Stimulated activated CD4-positive, alpha-beta T cell treated with anti-CD3 and anti-CD28 coated beads, Interleukin-2, amount 100 ng/mL, for 24 hours (primary cell): Measurements from ENCODE around the gene TRIP13.
A peak's percentile ranks its signal among the peaks of the same experiment; 100 is the strongest.

Source experiments
- DNase-seq, 2 donors: peaks; one replicate each; pipeline ENCODE4 v3.0.0-alpha.2; 2020

Gene TRIP13

DNA sequence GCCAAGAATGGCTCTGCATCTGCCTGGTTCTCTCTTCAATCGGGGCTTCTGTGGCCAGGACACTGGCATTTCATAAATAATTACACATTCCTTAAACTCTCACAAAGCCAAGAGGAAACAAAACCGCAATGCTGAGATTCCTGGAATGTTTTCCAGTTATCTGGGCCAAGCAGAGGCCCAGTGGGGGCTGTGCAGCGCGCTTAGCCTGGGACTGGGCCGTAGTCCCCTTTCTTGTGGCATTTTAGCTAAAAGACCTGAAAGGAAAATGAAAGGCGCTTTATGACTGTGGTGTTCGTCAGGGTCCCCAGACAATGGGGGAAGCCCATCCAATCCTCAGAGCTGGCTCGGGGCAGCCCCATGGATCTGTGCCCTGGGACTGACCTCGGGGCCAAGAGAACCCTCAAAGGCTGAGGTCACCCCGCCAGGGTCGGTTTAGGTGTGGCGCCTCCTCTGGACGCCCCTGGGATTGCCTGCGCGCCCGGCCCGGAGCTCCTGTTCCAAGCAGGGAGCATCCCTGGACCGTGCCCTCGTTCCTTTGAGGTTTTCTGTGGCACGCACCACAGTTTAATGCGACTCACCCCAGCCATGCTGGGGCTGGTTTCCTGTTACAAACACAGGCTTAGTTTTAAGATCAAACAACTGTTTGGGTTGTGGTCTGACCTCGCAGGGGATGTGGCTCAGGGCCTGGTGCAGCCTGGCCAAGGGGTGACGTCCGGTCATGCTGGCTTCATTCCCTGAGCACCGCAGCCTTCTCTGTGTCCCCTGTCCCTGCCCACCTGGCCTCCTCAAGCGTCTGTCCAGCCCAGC lies 64.5 kb downstream of the TRIP13 start:
- DNase-seq = peak in 1 of 2 donors; percentile 52

DNA sequence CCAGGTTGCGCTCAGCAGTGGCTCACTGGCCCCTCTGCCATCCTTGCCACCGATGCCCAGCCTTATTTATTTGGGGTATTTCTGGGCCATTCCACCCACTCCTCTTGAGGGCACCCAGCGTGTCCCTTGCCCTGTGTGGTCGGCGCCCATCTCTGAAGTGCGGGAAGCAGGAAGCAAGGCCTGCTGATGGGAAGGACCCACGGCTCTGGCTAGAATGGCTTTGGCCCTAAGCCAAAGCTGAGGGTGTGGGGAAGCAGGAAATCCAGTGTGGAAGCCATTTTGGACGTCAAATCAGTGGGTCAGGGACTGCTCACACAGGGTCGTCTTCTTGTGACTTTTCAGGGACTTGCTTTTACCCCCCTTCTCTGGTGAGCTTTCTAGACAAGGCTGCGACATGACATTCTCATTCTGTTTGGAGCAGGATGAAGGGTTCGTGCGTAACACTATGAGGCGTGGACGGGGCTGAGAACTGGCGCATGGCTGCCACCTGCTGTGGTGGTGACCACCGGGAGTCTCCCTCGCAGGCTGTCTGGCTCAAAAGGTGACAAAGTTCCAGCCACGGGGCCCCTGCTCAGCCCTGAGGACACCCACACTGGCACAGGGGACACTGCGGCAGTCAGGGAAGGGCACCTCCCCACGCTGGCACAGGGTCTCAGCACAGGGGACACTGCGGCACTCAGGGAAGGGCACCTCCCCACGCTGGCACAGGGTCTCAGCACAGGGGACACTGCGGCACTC lies 65.2 kb downstream of the TRIP13 start:
- no peak for DNase-seq

DNA sequence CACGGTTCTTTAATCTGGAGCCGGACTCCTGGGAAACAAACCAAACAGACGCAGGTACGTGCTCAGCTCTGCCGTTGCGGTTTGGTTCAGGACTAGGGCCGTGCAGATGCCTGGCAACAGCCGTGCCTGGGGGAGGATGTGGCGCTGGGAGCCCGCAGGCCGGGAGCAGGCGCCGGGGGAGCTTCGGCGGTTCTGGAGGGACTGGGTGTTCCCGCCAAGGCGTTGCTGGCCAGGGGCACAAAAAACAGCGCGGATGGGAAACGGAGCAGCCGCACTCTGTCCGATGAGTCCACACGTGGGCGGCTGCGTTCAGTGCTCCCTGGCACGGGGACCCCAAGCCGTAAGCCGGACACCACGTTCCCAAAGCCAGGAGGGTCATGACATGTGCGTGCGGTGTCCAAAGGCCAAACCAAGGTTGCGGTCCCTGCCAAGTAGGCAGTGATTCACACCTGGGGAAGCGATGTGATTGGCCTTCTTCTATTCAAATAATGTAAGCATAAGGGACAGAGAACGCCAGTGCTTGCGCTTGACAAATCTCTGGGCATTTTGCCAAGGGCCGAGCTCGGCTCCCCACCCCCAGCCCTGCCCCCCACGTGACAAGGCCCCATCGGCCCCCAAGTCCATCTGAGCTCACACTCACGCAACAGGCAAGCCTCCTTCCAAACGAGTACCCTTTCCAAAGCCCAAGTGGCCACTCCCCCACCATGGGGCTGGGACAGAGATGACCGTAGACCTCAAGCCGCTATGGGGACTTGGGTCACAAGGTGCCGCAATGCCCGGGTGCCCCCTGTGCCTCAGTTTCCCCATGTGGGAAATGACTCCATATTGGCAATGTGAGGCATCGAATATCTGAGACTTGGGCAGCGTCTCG lies 66.3 kb downstream of the TRIP13 start:
- no peak for DNase-seq

DNA sequence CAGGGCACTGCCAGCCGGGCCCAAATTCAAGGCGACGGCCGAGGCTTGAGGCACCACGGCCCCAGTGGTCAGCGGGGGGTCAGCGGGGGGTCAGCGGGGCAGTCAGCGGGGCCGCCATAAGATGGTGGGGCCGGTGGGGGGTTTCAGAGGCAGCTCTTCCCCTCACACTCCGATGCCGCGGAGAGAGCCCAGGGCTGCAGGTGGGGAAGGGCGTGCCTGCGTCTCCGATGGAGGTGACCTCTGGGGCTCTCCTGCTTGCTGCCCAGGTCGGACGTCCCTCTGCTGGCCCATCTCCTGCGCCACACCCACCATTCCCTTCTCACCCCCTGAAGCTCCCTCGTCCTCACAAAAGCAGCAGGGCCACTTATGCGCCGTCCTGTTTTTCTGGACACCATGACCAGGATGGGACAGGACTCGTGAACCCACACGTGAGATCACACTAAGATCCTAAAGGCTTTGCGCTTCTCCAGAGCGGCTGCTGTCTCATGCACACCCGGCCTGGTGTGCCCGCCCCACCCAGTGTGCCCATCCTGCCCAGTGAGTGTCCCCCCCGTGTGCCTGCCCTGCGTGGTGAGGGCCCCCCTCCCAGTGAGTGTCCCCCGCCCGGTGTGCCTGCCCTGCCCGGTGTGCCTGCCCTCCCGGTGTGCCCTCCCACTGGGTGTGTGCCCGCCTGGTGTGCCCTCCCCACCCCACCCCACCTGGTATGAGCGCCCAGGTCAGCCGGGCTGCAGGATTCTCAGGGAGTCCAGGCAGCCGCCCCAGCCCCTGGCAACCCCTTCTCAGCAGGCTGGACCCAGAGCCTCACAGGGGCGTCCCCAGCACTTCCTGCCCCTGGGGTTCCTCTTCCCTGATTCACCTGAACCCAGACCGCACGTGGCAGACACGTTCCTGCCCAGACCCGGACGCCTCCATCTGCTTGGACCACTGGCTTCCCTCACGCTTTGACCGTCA lies 67.2 kb downstream of the TRIP13 start:
- no peak for DNase-seq

DNA sequence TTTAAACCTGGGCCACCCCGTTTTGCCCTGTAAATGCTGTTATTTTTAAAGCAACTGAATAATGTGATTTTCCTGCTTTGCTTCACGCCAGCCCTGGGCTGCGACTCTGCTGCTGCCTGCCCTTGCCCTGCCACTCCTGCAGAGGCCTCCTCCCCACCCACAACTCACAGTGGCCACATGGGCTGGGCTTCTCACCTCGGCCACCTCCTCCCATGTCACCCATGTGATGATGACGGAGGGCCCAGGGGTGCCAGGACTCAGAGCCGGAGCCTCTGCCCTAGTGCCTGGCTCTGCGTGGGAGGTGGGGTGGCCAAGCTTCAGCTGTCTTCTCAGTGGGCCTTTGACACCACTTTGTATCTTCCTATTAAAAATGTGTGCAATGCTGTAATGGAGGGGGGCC lies 67.9 kb downstream of the TRIP13 start:
- no peak for DNase-seq

DNA sequence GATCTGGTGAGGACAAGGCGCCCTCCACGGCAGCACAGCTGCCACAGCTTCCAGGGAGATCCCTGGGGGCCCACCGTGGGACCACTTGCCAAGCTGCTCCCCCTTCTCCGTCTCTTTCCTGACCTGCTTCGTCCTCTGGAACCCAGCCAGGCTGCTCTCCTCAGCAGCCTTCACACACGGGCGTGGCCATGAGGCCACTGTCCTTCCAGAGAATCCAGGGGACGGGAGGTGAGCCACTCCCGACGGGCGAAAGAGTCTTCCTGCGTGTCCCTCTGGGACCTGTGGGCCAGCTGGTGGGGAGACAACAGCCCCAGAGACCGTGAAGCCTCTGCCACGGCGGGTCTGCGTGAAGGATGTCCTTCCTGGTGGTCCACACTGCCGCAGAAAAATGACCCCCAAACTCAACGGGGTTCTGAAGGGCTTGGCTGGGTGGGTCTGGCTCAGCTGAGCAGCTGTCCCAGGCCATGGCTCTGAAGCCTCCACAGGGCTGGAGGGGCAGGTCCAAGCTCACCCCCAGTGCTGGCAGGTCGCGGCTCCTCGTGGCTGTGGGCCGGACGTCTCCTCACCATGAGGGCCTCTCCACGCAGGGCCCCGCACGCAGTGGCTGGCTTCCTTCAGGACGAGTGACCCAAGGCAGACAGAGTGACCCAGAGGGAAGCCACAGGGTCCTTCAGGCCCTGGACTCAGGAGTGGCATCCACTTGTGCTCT lies 68.5 kb downstream of the TRIP13 start:
- DNase-seq = no peak

DNA sequence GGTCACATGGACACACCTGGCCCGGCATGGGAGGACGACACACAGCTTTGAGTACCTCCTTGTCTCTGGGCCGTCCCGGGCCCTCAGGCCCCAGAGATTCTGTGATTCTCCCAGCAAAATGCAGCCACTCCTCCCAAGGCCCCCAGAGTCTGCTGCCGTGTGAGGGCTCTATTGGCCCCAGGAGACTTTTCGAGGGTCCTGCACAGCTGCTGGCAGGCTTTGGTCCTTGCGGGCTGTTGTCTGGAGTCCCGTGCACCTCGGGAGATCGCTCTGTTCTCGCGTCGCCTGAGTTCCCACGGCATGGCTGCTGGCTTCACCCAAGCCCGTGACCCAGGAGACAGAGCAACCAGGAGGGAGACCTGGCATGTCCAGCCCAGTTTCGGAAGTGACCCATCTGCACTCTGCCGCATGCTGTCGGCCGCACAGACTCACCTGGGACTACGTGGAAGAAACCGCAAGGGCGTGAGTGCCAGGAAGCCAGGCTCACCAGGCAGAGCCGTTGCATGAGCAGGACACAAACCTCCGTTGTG lies 69.1 kb downstream of the TRIP13 start:
- DNase-seq = no peak

DNA sequence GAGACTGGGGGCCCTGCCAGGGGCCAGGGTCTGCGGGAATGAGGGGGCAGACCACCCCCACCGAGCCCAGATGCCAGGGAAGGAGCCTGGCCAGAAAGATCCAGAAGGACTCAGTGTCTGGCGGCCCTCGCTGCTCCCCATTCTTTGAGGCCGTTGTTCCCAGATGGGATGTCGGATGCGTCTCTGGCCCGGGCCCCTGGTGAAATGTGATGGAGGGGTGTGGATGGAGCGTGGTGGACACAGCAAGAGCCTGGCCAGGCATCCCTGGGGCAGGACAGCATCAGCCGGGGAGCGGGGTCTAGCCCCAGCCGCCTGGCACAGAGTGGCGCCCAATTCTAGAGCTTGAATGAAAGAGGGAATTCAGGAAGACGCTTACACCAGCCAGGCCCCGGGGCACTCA lies 69.7 kb downstream of the TRIP13 start:
- no peak for DNase-seq

DNA sequence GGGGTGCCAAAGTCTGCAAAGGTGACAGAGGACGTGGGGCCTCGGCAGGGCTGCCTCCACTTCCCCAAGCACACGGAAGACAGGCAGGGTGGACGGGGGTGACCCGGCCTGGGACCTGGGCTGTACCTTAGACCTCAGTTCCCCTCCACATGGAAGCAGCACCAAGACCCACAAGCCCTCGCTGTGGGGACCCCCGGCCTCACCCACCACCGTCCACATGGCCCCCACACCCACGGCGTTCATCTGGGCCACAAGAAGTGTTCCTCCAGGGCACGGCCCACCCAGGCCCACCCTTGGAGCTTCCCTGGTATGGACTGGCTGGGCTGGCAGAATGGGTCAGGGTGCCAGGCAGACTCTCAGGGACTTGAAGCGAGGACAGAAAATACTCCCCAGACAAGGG lies 70.1 kb downstream of the TRIP13 start:
- DNase-seq = no peak

DNA sequence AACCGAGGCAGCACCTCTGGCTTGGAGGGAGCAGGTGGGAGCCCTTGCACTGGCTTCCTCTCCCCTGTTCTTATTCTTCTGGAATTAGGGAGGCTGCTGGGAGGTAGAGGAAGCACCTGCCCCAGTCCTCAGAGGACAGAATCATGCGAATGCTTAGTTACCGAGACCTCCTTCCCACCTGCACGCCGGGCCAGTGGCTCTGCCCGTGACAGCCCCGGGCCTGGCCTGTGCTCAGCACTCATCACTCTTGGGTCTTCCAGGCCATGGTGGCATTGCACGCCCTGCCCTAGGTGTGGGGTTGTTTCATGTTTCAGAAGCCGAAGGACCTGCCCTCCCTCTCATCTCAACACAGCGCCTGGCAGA lies 70.6 kb downstream of the TRIP13 start:
- DNase-seq = no peak

DNA sequence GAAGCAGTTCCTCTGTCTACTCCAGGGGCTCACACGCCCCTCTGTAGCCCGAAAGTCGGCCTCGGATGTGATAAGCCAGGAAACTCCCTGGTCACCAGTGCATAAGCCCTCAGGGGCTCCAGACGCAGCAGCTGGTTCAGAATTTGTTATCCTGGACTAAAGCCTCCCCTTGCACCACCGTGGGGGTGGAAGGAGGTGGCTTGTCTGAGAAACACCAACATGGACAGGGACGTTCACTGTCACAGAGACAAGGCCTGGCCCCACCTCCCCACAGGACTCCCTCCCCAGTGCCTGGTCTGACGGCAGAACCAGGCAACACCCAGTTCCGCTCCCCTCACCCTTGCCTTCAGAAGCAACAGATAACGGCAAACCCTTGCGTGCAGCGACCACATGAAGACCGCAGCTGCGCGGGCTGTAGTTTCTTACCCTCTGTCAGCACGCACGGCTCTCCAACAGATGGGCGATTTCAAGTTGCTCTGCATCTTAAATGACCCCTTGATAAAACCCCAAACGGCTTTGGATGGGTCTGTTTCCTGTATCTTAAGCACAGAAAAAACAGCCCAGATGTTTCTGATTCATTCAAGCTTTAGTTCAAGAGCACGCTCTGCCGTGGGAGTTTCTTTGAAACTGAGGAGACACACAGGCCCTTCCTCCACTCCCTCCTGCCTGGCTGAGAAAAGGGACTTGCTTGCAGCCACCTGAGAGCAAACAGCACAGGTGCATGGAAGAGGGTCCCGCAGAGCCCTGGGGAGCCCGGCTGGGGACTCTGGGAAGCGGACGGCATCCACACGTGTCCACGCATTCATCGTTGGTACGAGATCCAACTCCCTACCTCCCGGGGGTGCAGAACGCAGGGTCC lies 71.2 kb downstream of the TRIP13 start:
- peak; percentile 31 to 56 for DNase-seq

DNA sequence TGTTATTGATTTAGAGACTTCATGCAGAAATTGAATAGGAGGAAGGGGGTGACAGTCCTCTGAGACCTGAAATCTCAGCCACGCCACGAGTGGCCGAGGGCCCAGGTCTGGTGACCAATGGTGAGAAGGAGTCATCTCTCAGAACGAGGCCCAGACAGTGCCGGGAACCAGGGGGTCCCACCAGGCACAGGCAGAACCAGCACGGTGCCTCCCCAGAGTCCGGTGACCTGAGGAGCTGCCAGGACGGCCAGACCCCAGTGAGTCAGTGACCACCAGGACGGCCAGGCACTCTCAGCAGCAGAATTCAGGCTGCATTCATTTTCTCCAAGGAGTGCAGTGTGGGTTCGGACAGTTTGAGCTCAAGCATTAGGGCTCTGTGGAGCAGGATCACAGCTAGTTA lies 72.1 kb downstream of the TRIP13 start:
- DNase-seq = no peak

DNA sequence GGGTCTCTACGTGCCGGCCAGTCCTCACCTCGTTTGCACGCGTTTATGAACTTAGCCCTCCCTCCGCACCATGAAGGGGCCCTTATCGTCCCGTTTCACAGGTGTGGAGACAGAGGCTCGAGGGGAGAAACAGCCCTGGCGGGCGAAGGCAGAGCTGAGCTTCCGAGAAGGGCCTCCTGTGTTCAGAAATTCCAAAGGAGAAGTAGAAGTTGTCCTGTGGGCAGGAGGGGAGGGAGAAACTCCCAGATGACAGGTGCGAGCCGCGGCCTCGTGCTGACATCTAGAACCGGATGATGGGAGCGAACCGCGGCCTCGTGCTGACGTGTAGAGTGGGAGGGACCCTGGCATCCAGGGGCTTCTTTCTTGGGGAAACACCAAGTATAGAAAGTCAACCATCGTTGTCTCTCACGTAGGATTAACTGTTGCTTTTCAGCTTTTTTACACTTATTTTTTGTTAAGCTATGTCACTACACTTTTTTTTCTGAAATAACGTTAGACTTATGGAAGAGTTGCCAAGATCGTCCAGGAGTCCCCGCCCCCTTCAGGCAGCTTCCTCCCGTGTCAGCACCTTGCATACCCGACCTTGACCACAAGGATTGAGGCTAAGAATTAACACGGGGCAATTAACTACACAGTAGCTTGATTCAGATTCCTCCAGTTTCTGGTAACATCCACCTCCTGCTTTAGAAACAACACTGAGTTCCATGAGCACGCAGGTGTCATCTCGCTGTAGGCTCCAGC lies 73.1 kb downstream of the TRIP13 start:
- no peak for DNase-seq

DNA sequence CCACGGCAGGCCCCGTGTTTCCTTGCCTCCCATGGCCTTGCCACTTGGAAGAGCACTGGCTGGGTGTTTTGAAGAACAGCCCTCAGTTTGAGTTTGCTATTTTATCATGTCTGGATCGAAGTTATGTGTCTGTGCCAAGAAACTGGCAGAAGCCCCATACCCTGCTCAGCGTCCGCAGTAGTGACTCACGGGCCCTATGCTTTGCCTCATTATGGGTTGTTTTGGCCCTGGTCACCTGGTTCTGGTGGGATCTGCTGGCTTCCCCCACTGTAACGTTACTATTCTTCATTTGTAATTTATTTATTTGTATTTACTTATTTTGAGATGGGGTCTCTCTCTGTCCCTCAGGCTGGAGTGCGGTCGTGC lies 73.6 kb downstream of the TRIP13 start:
- DNase-seq = no peak

DNA sequence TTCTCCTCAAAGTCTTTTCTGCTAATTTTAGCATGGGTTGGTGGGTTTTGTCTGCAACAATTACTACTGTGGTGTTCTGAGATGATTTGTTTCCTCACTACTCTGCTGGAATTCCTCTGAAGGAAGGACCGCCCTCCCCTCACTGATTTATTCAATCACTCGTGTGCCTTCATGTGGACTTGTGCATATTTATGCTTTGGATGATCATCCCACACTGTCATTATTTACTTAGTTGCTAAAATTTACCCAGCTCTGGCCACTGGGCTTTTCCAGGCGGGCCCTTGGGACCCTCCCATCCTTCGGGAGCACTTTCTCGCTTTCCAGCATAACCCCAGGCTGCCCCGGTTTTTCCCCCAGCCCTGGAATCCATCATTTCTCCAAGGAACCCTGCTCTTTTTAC lies 74.3 kb downstream of the TRIP13 start:
- no peak for DNase-seq
